Measurements from ENCODE around the gene PTK6. TPM values are rescaled to one million over a fixed set of nuclear protein-coding genes. Genes with fewer than 3 reads are reported as not detected.

The PTK6 gene
- total RNA-seq, 1 donor from 2014 or later, result 4.2 TPM

- H3K27me3 ChIP-seq (ENCODE audit: low read depth), result peaks cover 59% of the 10 kb centered on the region
- no peaks in the 10 kb centered on the region for H3K36me3 ChIP-seq
- H3K4me3 ChIP-seq, result no peak overlapping the region
- intact Hi-C loops (cut with DNase I), result no loop called here
- peaks cover 14% of the 10 kb centered on the region for H3K9me3 ChIP-seq
- DNase-seq (peak; percentile 25), ATAC-seq (no peak)
- peaks cover 12% of the 10 kb centered on the region for H3K4me1 ChIP-seq
- no peak overlapping the region for H3K27ac ChIP-seq
- TF ChIP-seq, protein P1, sequence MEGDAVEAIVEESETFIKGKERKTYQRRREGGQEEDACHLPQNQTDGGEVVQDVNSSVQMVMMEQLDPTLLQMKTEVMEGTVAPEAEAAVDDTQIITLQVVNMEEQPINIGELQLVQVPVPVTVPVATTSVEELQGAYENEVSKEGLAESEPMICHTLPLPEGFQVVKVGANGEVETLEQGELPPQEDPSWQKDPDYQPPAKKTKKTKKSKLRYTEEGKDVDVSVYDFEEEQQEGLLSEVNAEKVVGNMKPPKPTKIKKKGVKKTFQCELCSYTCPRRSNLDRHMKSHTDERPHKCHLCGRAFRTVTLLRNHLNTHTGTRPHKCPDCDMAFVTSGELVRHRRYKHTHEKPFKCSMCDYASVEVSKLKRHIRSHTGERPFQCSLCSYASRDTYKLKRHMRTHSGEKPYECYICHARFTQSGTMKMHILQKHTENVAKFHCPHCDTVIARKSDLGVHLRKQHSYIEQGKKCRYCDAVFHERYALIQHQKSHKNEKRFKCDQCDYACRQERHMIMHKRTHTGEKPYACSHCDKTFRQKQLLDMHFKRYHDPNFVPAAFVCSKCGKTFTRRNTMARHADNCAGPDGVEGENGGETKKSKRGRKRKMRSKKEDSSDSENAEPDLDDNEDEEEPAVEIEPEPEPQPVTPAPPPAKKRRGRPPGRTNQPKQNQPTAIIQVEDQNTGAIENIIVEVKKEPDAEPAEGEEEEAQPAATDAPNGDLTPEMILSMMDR (IDR thresholded peaks at IDR 0.05), result no peak
Measured at GRCh38 chr20:63502671-63503172, 34.5 kb downstream of the PTK6 start.

GRCh38 chr20:63501818-63502670 lies 35.1 kb downstream of the PTK6 start:
- Histone ChIP-seq H3K27me3 (ENCODE audit: low read depth) (peaks cover 66% of the 10 kb centered on the region), H3K4me3 (no peak overlapping the region), H3K27ac (no peak overlapping the region), H3K9me3 (peaks cover 14% of the 10 kb centered on the region), H3K4me1 (peaks cover 12% of the 10 kb centered on the region), H3K36me3 (no peaks in the 10 kb centered on the region)
- TF ChIP-seq, protein P1 (IDR thresholded peaks at IDR 0.05), result no peak
- intact Hi-C loops (cut with DNase I), result no loop called here
- ATAC-seq (no peak), DNase-seq (no peak)

DNA sequence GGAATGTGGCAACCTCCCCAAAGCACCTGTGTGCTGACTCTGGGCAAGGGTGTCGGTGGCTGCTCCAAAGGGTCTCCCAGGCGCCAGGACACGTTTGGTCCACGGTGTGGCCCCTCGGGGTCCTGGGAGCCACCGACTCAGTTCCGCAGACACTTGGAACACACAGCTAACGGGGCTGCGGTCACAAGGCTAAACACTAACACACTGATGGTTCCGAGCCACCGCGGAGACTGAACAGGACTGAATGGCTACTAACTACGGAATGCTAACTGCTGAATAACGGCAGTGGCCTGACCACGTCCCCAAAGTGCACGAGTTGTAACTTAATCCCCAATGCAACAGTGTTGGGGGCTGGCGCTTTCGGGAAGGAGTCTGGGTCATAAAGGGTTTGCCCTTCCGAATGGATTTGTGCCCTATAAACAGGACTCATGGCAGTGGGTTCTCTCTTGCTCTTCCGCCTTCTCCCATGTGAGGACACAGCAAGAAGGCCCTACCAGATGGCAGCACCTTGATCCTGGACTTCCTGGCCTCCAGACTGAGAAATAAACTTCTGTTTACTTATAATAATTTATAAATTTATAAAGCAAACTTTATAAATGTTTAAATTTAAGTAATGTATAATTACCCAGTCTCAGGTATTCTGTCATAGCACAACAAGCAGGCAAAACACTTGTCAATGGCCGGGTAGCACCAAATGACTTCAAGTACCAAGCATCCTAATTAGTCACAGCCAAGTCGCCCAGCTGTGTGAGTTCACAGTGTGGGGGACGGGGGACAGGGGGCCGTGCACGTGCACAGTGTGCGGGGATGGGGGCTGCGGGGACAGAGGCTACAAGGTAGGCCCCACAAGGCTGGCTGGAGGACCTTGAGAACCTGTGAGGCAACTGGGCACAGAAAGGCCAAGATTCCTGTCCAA lies 36.0 kb downstream of the PTK6 start:
- Histone ChIP-seq H3K27ac (no peak overlapping the region), H3K9me3 (peaks cover 14% of the 10 kb centered on the region), H3K27me3 (ENCODE audit: low read depth) (peaks cover 73% of the 10 kb centered on the region), H3K4me3 (no peak overlapping the region), H3K36me3 (no peaks in the 10 kb centered on the region), H3K4me1 (peaks cover 20% of the 10 kb centered on the region)
- intact Hi-C loops (cut with DNase I), result no loop called here
- peak; percentile 35 for DNase-seq
- TF ChIP-seq, protein P1 (IDR thresholded peaks at IDR 0.05), result no peak
- no peak for ATAC-seq

GRCh38 chr20:63500151-63500901 lies 36.9 kb downstream of the PTK6 start:
- peaks cover 22% of the 10 kb centered on the region for H3K4me1 ChIP-seq
- TF ChIP-seq, protein P1 (IDR thresholded peaks at IDR 0.05), result no peak
- H3K27me3 ChIP-seq (ENCODE audit: low read depth), result peaks cover 81% of the 10 kb centered on the region
- H3K9me3 ChIP-seq, result peaks cover 11% of the 10 kb centered on the region
- no peak for DNase-seq
- no peaks in the 10 kb centered on the region for H3K36me3 ChIP-seq
- ATAC-seq, result no peak
- H3K4me3 ChIP-seq, result no peak overlapping the region
- intact Hi-C loops (cut with DNase I), result no loop called here
- H3K27ac ChIP-seq, result no peak overlapping the region
